Thyroid gland (tissue), 4 donors: Measurements from ENCODE around the gene PLEKHM3.

Source experiments
- CTCF ChIP-seq, 6 experiments: fragments of 200-600 bp in 3 of 6; fragments of 450-650 bp in 3 of 6; sonication (generic) in 3 of 6; IDR thresholded peaks; one replicate each; pipeline ENCODE4 v1.5.1; 2016 to 2019; ENCODE audit warnings: antibody characterized with exemption in 6 of 6, mild to moderate bottlenecking in 2 of 6, inconsistent platforms in 1 of 6, moderate library complexity in 1 of 6
- POLR2A ChIP-seq, 2 donors: fragments of 450-650 bp; IDR thresholded peaks; one replicate each; pipeline ENCODE4 v1.6.1; 2017; ENCODE audit warnings: antibody characterized with exemption in 2 of 2, mild to moderate bottlenecking in 2 of 2, moderate library complexity in 1 of 2

- no peak for TF ChIP-seq CTCF (IDR thresholded peaks at IDR 0.05)
- no peak for TF ChIP-seq POLR2A (IDR thresholded peaks at IDR 0.05)
Observed at GRCh38 chr2:207807516-207807915, 217.8 kb downstream of the PLEKHM3 start.
